Mesothelial cell of epicardium (in vitro differentiated cells): ENCODE measurements around the gene GCG. TPM values are rescaled to one million over a fixed set of nuclear protein-coding genes. Genes with fewer than 3 reads are reported as not detected.

Source experiments
- DNase-seq, 2 experiments: peaks; one replicate each; pipeline ENCODE4 v3.0.0; 2021; ENCODE audit warnings: low spot score in 2 of 2; ENCODE audit not compliant: unreplicated experiment in 2 of 2
- H3K27ac Mint-ChIP-seq: 2 replicates; pipeline ENCODE4 v1.8.0; 2021; ENCODE audit warnings: mixed read lengths
- H3K27me3 Mint-ChIP-seq: 2 replicates; pipeline ENCODE4 v1.8.0; 2021; ENCODE audit warnings: low read depth, mixed read lengths
- H3K36me3 Mint-ChIP-seq: 2 replicates; pipeline ENCODE4 v1.8.0; 2021; ENCODE audit warnings: mixed read lengths
- H3K4me1 Mint-ChIP-seq: 2 replicates; pipeline ENCODE4 v1.8.0; 2021; ENCODE audit warnings: mixed read lengths
- H3K4me3 Mint-ChIP-seq: 2 replicates; pipeline ENCODE4 v1.8.0; 2021; ENCODE audit warnings: mild to moderate bottlenecking, moderate library complexity, mixed read lengths
- H3K9me3 Mint-ChIP-seq: 2 replicates; pipeline ENCODE4 v1.8.0; 2021; ENCODE audit warnings: mixed read lengths
- CTCF ChIP-seq: fragments of 200-600 bp; sonication (generic); IDR thresholded peaks from one replicate; pipeline ENCODE4 v1.5.0; 2021; ENCODE audit warnings: antibody characterized with exemption; ENCODE audit not compliant: unreplicated experiment
- total RNA-seq: library from RNA; stranded (reverse); gene quantifications from 3 replicates; pipeline ENCODE4 v1.2.1, GENCODE V29; 2021

GCG gene
- total RNA-seq, 1 donor from 2014 or later = 0.29 TPM

GRCh38 chr2:162100579-162100978 lies 51.5 kb downstream of the GCG start:
- Mint-ChIP-seq H3K4me3 (no peak overlapping the region), H3K9me3 (no peaks in the 10 kb centered on the region)
- no peak for DNase-seq

GRCh38 chr2:162099836-162100235 lies 52.2 kb downstream of the GCG start:
- Mint-ChIP-seq H3K9me3 (no peaks in the 10 kb centered on the region), H3K27me3 (peaks cover 8% of the 10 kb centered on the region), H3K4me3 (no peak overlapping the region), H3K27ac (no peak overlapping the region), H3K36me3 (no peaks in the 10 kb centered on the region), H3K4me1 (peaks cover 3% of the 10 kb centered on the region)
- no peak for TF ChIP-seq CTCF
- no peak for DNase-seq

More at GRCh38 chr2:162100579-162100978, 51.5 kb downstream of the GCG start:
- Mint-ChIP-seq H3K4me1 (peaks cover 3% of the 10 kb centered on the region), H3K27me3 (peaks cover 8% of the 10 kb centered on the region), H3K27ac (no peak overlapping the region), H3K36me3 (no peaks in the 10 kb centered on the region)
- TF ChIP-seq CTCF = no peak

Other genes with a start within 250 kb of the GCG start
- gene DPP4, start 78.0 kb downstream of the GCG start, total RNA-seq = 7.2 to 8.2 TPM (median 7.6 TPM) in 3 replicates
- gene FAP, start 91.2 kb upstream of the GCG start, total RNA-seq = 47.1 to 59.6 TPM (median 50.5 TPM) in 3 replicates
- gene IFIH1, start 166.4 kb upstream of the GCG start, total RNA-seq = 8.4 to 10.7 TPM (median 9.3 TPM) in 3 replicates
- 39.8 to 41.5 TPM (median 40.5 TPM) in 3 replicates for gene GCA, start 191.9 kb upstream of the GCG start, total RNA-seq